Measurements from ENCODE around the gene MCAM. TPM values are rescaled to one million over a fixed set of nuclear protein-coding genes. Genes with fewer than 3 reads are reported as not detected.

The MCAM gene
- total and polyA plus RNA-seq, 2 donors (not counting 1 experiment from before 2014, with no cell fraction given), result 4.8 to 26.3 TPM

DNA sequence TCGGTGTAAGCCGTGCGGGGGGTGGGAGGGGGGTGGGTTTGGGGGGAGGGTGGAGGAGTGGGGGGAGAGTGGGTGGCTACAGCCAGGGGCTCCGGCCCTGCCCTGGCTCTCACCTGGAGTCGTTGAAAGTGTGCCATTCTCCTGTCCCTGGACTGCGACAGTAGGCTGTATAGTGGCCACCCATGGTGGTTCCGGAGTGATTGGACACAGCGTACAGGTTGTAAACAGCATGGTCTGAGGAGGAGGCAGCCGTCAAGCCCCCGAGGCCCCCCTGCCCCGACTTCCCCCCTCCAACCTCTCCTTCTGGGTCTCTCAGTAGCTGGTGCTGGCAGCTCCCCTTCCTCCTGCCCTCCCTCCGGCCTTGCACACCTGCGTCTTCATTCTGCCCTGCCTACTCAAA is 40.1 kb upstream of the MCAM start:
- Histone ChIP-seq H4K20me1 (ENCODE audit: control insufficient read depth, extremely low read depth, insufficient read depth, low read length) (no peaks in the 10 kb centered on the region), H3K79me2 (ENCODE audit: control insufficient read depth, insufficient read depth, low read length) (no peaks in the 10 kb centered on the region), H3K9ac (ENCODE audit: insufficient read depth, low read length) (no peak overlapping the region), H3K36me3 (ENCODE audit: control insufficient read depth, insufficient read depth, low read length) (no peaks in the 10 kb centered on the region), H3K27me3 (ENCODE audit: control insufficient read depth, insufficient read depth, low read length) (no peaks in the 10 kb centered on the region), H3K4me1 (ENCODE audit: control insufficient read depth, extremely low read depth, insufficient read depth, low read length) (peaks cover 10% of the 10 kb centered on the region), H3K9me3 (ENCODE audit: control insufficient read depth, insufficient read depth, low read depth, low read length) (no peaks in the 10 kb centered on the region), H2AFZ (ENCODE audit: low read length) (no peak overlapping the region), H3K4me3 (replicated peaks in 1 of 4; ENCODE audit: control extremely low read depth in 1 of 4, insufficient read depth in 1 of 4, low read depth in 3 of 4, low read length in 4 of 4) (peak overlapping the region in 1 of 4 experiments; percentile 66), H3K27ac (ENCODE audit: insufficient read depth, low read length) (no peak overlapping the region), H3K4me2 (ENCODE audit: extremely low read depth, insufficient read depth, low read length) (peak overlapping the region; percentile 100)
- no peak for DNase-seq (ENCODE audit: low read depth in 2 of 2)
- TF ChIP-seq, protein P1, sequence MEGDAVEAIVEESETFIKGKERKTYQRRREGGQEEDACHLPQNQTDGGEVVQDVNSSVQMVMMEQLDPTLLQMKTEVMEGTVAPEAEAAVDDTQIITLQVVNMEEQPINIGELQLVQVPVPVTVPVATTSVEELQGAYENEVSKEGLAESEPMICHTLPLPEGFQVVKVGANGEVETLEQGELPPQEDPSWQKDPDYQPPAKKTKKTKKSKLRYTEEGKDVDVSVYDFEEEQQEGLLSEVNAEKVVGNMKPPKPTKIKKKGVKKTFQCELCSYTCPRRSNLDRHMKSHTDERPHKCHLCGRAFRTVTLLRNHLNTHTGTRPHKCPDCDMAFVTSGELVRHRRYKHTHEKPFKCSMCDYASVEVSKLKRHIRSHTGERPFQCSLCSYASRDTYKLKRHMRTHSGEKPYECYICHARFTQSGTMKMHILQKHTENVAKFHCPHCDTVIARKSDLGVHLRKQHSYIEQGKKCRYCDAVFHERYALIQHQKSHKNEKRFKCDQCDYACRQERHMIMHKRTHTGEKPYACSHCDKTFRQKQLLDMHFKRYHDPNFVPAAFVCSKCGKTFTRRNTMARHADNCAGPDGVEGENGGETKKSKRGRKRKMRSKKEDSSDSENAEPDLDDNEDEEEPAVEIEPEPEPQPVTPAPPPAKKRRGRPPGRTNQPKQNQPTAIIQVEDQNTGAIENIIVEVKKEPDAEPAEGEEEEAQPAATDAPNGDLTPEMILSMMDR (conservative IDR thresholded peaks at IDR 0.05 in 1 of 2, IDR thresholded peaks at IDR 0.05 in 1 of 2; ENCODE audit: low read depth in 1 of 2, low read length in 2 of 2), result no peak
- no peak for TF ChIP-seq EZH2 (IDR thresholded peaks at IDR 0.05; ENCODE audit: low read length, missing control alignments)

DNA sequence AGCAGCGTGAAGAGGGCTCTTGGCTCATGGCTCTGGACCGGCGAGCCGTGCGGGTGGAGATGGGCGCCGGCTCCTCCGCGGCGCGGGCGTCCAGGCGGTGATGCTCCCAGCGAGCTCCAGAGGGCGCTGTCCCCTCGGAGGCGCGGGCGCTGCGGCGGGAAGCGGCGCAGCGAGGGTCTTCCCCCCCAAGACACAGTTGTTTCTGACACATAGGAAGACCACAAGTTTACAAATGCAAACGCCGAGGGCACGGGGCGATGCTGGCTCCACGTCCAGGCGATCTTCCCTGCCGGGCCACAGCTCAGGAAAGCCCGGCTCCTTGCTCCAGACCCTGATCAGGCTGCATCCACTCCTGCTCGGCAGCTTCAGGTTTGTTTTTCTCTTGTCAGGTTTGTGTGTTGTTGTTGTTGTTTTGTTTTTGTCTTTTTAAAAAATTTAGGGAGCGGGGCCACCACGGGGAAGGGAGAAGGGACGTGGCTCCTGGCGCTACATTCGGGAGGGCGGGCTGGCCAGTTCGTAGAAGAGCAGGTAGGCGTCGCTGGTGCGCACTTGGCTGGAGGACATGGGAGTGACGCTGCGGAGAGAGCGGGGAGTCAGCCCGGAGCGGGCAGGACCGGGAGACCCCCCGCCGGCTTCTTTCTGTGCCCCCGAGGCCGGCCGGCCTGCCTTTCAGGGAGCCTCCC is 39.6 kb upstream of the MCAM start:
- Histone ChIP-seq H3K4me2 (ENCODE audit: extremely low read depth, insufficient read depth, low read length) (peak overlapping the region; percentile 100), H2AFZ (ENCODE audit: low read length) (peak overlapping the region; percentile 97), H3K79me2 (ENCODE audit: control insufficient read depth, insufficient read depth, low read length) (no peaks in the 10 kb centered on the region), H3K27ac (ENCODE audit: insufficient read depth, low read length) (peak overlapping the region; percentile 63), H3K36me3 (ENCODE audit: control insufficient read depth, insufficient read depth, low read length) (no peaks in the 10 kb centered on the region), H3K4me3 (replicated peaks in 1 of 4; ENCODE audit: control extremely low read depth in 1 of 4, insufficient read depth in 1 of 4, low read depth in 3 of 4, low read length in 4 of 4) (peak overlapping the region; percentile 61 to 79 (median 66)), H3K9me3 (ENCODE audit: control insufficient read depth, insufficient read depth, low read depth, low read length) (no peaks in the 10 kb centered on the region), H3K9ac (ENCODE audit: insufficient read depth, low read length) (peak overlapping the region; percentile 53), H3K4me1 (ENCODE audit: control insufficient read depth, extremely low read depth, insufficient read depth, low read length) (peaks cover 5% of the 10 kb centered on the region), H3K27me3 (ENCODE audit: control insufficient read depth, insufficient read depth, low read length) (no peaks in the 10 kb centered on the region), H4K20me1 (ENCODE audit: control insufficient read depth, extremely low read depth, insufficient read depth, low read length) (no peaks in the 10 kb centered on the region)
- DNase-seq (ENCODE audit: low read depth in 2 of 2), result peak; percentile 64 to 75
- no peak for TF ChIP-seq EZH2 (IDR thresholded peaks at IDR 0.05; ENCODE audit: low read length, missing control alignments)
- TF ChIP-seq, protein P1 (conservative IDR thresholded peaks at IDR 0.05 in 1 of 2, IDR thresholded peaks at IDR 0.05 in 1 of 2; ENCODE audit: low read depth in 1 of 2, low read length in 2 of 2), result peak; percentile 67 to 82

DNA sequence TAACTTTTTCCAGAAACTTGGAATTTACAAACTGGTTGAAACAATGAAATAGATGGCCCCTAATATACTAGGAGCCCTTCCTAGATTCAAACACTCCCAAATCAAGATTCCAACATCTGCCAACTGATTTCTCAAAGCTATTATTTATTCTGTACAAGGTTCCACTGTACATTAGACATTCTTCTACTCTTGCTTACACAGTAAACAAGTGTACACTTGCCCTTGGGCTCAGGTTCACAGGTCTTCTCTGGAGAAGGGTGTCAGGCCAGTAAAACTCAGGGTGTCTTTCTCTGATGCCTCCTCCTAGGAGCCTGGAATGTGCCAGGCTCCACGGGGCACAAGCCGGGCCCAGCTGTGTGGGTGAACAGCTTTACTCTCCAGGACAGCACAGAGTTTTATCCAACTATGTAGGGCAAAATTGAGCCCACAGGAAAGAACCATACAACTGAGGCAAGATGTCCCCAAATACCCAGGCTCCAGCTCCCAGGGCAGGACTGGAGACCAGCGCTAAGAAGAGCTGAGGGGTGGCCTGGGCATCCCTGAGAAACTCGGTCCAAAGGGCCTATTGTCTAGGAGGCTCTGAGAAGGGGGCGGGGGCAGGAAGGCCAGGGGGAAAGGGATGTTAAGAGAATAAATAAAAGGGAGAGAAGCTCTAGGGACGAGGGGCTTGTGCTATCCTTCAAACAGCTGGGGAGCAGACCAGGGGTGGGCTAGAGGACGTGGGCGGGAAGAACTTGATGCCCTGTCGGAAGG is 38.3 kb upstream of the MCAM start:
- no peak overlapping the region for H3K9ac ChIP-seq (ENCODE audit: insufficient read depth, low read length)
- no peaks in the 10 kb centered on the region for H4K20me1 ChIP-seq (ENCODE audit: control insufficient read depth, extremely low read depth, insufficient read depth, low read length)
- no peak overlapping the region for H3K4me3 ChIP-seq (replicated peaks in 1 of 4; ENCODE audit: control extremely low read depth in 1 of 4, insufficient read depth in 1 of 4, low read depth in 3 of 4, low read length in 4 of 4)
- DNase-seq (ENCODE audit: low read depth in 2 of 2), result no peak
- no peak overlapping the region for H3K4me2 ChIP-seq (ENCODE audit: extremely low read depth, insufficient read depth, low read length)
- no peaks in the 10 kb centered on the region for H3K9me3 ChIP-seq (ENCODE audit: control insufficient read depth, insufficient read depth, low read depth, low read length)
- H3K27ac ChIP-seq (ENCODE audit: insufficient read depth, low read length), result no peak overlapping the region
- peaks cover 2% of the 10 kb centered on the region for H3K4me1 ChIP-seq (ENCODE audit: control insufficient read depth, extremely low read depth, insufficient read depth, low read length)
- TF ChIP-seq EZH2 (IDR thresholded peaks at IDR 0.05; ENCODE audit: low read length, missing control alignments), result no peak
- TF ChIP-seq, protein P1 (conservative IDR thresholded peaks at IDR 0.05 in 1 of 2, IDR thresholded peaks at IDR 0.05 in 1 of 2; ENCODE audit: low read depth in 1 of 2, low read length in 2 of 2), result no peak
- peaks cover 2% of the 10 kb centered on the region for H3K27me3 ChIP-seq (ENCODE audit: control insufficient read depth, insufficient read depth, low read length)
- H3K36me3 ChIP-seq (ENCODE audit: control insufficient read depth, insufficient read depth, low read length), result no peaks in the 10 kb centered on the region
- H3K79me2 ChIP-seq (ENCODE audit: control insufficient read depth, insufficient read depth, low read length), result no peaks in the 10 kb centered on the region
- no peak overlapping the region for H2AFZ ChIP-seq (ENCODE audit: low read length)
